Coronary artery (tissue), 2 donors: ENCODE data around the gene DUS3L.
"Not testable (repeated sequence)": the region's sequence is repeated elsewhere in the genome, so short reads cannot be mapped to it uniquely, and the experiment has no call there.

ENCODE experiments used
- DNase-seq: peaks from one replicate; pipeline ENCODE4 v3.0.0-alpha.2; 2017; ENCODE audit warnings: low spot score
- H3K27ac ChIP-seq, 2 donors: fragments of 200-600 bp; sonication (generic); one replicate each; pipeline ENCODE4 v1.5.1; 2016 to 2019
- H3K4me3 ChIP-seq: fragments of 200-600 bp; sonication (generic); 2 replicates; pipeline ENCODE4 v1.5.1; 2016; ENCODE audit warnings: mild to moderate bottlenecking, moderate library complexity
- TF ChIP-seq, protein P1 (sequence below): fragments of 200-600 bp; sonication (generic); IDR thresholded peaks from one replicate; pipeline ENCODE4 v1.5.1; 2019; ENCODE audit warnings: antibody characterized with exemption

The DUS3L gene

DNA sequence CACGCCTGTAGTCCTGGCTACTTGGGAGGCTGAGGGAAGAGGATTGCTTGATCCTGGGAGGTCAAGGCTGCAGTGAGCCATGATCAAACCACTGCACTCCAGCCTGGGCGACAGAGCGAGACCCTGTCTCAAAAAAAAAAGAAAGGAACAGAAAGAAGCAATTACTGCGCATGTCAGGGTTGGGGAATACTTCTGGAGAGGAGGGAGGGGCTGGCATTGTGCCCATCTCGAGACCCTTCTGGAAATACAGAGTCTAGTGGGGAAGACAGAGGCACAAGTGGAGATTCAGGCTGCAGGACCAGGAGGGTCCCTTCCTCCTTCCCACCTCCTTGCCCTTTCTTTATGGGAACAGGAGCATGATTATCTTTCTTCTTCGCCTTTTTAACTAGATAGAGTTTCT is 37.2 kb downstream of the DUS3L start:
- Histone ChIP-seq H3K27ac (no peak overlapping the region), H3K4me3 (no peak overlapping the region)
- no peak for DNase-seq
- TF ChIP-seq, protein P1, sequence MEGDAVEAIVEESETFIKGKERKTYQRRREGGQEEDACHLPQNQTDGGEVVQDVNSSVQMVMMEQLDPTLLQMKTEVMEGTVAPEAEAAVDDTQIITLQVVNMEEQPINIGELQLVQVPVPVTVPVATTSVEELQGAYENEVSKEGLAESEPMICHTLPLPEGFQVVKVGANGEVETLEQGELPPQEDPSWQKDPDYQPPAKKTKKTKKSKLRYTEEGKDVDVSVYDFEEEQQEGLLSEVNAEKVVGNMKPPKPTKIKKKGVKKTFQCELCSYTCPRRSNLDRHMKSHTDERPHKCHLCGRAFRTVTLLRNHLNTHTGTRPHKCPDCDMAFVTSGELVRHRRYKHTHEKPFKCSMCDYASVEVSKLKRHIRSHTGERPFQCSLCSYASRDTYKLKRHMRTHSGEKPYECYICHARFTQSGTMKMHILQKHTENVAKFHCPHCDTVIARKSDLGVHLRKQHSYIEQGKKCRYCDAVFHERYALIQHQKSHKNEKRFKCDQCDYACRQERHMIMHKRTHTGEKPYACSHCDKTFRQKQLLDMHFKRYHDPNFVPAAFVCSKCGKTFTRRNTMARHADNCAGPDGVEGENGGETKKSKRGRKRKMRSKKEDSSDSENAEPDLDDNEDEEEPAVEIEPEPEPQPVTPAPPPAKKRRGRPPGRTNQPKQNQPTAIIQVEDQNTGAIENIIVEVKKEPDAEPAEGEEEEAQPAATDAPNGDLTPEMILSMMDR: no peak

DNA sequence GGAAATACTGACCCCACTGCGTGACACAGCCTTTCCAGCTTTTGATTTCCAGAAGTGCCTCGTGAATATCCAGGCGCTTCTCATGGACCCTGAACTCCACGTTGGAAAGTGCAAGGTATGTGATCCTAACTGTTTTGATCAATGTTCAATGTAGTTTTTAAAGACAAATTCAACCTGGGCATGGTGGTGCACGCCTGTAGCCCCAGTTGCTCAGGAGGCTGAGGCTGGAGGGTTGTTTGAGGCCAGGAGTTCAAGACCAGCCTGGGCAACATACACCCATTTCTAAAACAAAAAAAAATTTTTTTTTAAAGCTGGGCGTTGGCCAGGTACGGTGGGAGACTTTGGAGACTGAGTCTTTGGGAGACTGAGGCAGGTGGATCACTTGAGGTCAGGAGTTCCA is 39.3 kb downstream of the DUS3L start:
- no peak for DNase-seq
- no peak overlapping the region for H3K27ac ChIP-seq
- TF ChIP-seq, protein P1: no peak
- no peak overlapping the region for H3K4me3 ChIP-seq

DNA sequence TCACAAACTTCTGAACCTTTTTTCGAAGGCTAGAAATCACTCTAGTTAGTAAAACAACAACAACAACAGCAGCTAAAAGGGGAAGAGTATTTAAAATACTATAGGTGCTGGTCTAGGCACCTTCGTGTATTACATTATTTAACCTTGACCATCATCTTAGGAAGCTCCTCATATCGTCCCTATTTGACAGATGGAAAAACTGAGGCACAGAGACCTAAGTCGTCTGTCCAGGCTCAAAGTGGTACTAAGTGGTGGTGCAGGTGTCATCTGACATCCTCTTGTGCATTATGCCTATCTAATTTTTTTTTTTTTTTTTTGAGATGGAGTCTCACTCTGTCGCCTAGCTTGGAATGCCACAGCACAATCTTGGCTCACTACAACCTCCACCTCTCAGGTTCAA is 41.5 kb downstream of the DUS3L start:
- H3K27ac ChIP-seq: no peak overlapping the region
- H3K4me3 ChIP-seq: no peak overlapping the region
- DNase-seq: no peak
- TF ChIP-seq, protein P1: no peak

DNA sequence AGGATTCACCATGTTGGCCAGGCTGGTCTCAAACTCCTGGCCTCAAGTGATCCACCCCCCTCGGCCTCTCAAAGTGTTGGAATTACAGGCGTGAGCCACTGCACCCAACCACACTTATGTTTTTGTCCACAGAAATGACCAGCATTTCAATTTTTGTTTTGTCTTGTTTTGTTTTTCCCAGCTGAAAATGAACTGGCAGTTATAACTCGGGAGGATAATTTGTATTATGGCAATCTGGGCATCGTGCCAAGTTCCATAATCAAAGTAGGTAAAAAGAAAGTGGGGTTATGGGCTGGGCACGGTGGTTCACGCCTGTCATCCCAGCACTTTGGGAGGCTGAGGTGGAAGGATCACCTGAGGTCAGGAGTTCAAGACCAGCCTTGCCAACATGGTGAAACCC is 42.0 kb downstream of the DUS3L start:
- not testable (repeated sequence) for H3K4me3 ChIP-seq, DNase-seq

DNA sequence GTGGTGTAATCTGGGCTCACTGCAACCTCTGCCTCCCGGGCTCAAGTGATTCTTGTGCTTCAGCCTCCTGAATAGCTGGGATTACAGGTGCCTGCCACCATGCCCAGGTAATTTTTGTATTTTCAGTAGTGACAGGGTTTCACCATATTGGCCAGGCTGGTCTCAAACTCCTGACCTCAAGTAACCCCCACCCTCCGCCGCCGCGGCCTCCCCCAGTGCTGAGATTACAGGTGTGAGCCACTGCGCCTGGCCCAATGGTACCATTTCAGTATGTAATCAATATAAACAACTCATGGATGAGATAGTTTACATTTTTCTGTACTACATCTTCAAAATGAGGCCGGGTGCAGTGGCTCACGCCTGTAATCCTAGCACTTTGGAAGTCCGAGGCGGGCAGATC is 46.0 kb downstream of the DUS3L start:
- not testable (repeated sequence) for H3K4me3 ChIP-seq, DNase-seq, H3K27ac ChIP-seq

More for the DNA sequence above, 42.0 kb downstream of the DUS3L start:
- not testable (repeated sequence) for H3K27ac ChIP-seq

DNA sequence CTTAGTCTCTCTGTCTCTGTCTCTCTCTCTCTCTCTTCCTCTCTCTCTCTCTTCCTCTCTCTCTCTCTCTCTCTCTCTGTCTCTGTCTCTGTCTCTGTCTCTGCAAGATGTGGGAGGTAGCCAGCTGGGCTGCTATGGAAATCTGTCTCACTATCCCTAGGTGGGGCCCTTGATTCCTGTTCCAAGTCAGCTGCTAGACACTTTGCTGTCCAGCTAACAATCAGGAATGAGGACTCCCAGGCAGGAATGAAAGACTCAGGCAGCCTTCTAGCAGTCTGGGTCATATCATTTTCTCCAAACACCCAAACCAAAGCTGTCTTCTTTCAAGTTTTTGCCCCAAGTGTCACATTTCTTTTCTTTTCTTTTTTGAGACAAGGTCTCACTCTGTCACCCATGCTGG is 47.3 kb downstream of the DUS3L start:
- no peak overlapping the region for H3K4me3 ChIP-seq
- TF ChIP-seq, protein P1: no peak
- DNase-seq: no peak
- H3K27ac ChIP-seq: no peak overlapping the region

DNA sequence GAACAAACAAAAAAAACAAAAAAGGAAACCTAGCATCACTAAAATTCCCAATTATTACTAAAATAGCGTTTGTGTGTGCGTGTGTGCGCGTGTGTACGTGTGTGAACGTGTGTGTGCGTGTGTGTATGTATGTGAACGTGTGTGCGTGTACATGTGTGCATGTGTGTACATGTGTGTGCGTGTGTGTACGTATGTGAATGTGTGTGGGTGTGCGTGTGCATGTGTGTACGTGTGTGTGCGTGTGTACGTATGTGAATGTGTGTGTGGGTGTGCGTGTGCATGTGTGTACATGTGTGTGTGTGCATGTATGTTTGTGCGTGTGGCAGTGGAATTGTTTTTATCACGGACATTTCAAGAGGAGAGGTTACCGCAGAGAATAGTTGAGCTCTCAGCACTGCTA is 48.9 kb downstream of the DUS3L start:
- TF ChIP-seq, protein P1: no peak
- Histone ChIP-seq H3K4me3 (no peak overlapping the region), H3K27ac (no peak overlapping the region)
- no peak for DNase-seq

DNA sequence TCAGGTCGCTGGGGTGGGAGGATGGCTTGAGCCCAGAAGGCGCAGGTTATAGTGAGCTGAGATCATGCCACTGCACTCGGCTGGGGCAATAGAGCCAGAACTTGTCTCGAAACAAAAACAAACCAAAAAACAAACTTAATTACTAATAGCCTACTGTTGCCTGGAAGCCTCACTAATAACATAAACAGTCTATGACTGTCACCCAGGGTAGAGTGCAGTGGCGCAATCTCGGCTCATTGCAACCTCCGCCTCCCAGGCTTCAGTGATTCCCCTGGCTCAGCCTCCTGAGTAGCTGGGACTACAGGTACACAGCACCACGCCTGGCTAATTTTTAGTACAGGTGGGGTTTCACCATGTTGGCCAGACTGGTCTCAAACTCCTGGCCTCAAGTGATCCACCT is 52.5 kb downstream of the DUS3L start:
- no peak overlapping the region for H3K4me3 ChIP-seq
- H3K27ac ChIP-seq: no peak overlapping the region
- DNase-seq: no peak
- TF ChIP-seq, protein P1: no peak
